ENCODE measurements around the gene RAB37.
A peak's percentile ranks its signal among the peaks of the same experiment; 100 is the strongest.

Gene RAB37

DNA sequence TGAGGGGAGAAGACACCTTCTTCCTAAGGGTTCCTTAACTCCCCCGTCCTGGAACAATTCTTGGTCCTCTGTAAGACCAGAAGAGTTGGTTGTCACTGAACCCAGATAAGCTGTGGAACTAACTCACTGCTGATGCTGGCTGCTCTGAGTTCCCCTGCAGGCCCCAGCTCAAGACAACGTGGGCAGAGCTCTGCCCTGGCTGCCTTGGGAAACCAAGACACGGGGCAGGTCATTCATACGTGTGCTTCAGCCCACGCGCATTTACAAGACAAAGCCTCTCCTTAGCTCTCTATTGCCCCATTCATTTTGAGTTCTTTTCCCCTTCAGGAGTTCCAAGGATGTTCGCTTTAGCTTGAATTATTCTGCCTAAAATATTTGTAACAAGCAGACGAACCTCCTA, 42.4 kb downstream of the RAB37 start:
- no peak for DNase-seq
- TF ChIP-seq POLR2A (IDR thresholded peaks at IDR 0.05; ENCODE audit: low read length) (no peak), GATA1 (IDR thresholded peaks at IDR 0.05; ENCODE audit: low read depth, low read length) (no peak)

- DNase-seq = no peak
- no peak for TF ChIP-seq POLR2A (IDR thresholded peaks at IDR 0.05; ENCODE audit: low read length)
- no peak for TF ChIP-seq GATA1 (IDR thresholded peaks at IDR 0.05; ENCODE audit: low read depth, low read length)
These were observed 42.9 kb downstream of the RAB37 start for GRCh38 chr17:74779948-74780400.

DNA sequence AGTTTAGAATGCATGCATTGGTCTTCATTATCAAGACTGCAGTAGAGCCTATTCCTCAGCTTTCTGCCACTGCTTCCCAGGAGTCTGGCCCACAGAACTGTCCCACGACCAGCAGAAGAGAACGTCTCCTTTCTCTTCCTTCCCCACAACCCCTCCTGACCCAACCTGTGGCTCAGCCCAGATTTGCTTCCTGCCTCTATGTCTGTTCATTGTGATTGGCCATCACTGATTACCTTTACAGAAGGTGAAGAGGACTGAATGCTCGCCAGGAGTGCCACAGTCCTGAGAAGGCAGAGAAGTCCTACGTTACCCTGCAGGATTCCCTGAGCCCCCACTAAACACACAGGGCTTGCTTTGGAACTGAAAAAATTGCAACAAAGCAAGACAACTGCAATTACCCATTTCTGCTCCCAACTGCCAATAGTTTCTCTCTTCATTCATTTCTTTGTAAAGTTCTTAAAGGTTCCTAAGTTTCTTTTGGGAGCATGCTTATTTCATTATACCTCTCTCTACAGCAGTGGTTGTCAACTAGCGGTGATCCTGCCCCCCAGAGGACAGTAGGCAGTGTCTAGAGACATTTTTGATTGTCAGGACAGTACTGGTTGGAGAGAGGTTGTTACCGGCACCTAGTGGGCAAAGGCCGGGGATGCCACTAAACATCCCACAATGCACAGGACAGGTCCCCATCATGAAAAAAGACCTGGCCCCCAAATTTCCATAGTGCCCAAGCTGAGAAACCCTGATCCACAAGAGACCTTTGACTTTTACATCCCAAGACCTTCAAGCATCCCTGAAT, 43.6 kb downstream of the RAB37 start:
- peak; percentile 57 to 62 for DNase-seq
- TF ChIP-seq POLR2A (IDR thresholded peaks at IDR 0.05; ENCODE audit: low read length) (no peak), GATA1 (IDR thresholded peaks at IDR 0.05; ENCODE audit: low read depth, low read length) (no peak)

DNA sequence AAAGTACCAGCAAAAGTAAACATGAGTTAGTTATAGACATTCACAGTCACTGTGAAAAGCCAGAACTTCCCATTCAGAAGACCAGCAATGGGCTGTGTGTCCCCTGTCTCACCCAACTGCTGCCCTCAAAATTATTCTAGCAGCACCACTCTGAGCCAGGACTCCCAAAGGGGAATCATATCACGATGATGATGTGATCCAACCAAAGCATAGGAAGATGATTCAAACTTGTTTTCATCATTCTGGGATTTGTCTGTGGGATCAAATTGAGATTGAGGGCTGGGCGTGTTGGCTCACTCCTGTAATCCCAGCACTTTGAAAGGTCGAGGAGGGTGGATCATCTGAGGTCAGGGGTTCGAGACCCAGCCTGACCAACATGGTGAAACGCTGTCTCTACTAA, 45.5 kb downstream of the RAB37 start:
- TF ChIP-seq POLR2A (IDR thresholded peaks at IDR 0.05; ENCODE audit: low read length) (no peak), GATA1 (IDR thresholded peaks at IDR 0.05; ENCODE audit: low read depth, low read length) (no peak)
- DNase-seq = no peak

- DNase-seq = no peak
- TF ChIP-seq GATA1 (IDR thresholded peaks at IDR 0.05; ENCODE audit: low read depth, low read length) (no peak), POLR2A (IDR thresholded peaks at IDR 0.05; ENCODE audit: low read length) (no peak)
These were observed 47.2 kb downstream of the RAB37 start for GRCh38 chr17:74784125-74784810.

DNA sequence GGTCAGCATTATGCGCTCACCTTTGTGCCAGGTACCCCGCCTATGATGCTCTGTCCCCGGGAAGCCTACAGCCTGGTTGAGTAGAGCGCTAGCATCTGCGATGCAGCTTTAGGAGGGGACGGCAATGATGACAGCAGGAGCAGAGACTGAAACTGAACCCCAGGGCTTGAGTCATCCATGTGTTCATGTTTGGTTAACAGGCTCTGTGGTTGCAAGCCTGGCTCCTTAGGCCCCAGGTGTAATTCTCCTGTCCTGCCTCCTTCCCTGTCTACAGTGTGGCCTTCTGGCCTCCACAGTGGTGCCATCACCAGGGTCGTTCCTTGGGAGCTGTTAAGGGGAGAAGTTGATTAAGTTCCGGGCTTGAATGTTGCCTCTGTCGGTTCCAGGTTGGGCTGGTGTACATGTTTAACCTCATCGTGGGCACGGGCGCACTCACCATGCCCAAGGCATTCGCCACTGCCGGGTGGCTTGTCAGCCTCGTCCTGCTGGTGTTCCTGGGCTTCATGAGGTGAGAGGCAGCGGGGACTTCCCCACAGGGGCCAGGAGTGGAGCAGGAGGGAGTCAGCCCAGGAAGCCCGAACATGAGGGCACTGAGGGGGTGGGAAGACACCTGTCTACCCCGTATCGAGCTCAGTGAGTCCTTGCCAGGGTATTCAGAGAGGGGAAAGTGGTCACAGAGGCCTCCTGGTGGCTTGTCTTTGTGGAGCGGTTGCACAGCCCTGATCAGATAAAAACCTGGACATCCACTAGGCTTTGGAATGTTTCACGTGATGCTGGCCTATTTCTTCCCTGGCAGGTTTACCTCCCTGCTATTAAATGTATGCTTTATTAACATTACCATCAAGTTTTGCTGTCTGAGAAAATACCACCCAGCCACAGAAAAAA, 48.3 kb downstream of the RAB37 start:
- no peak for DNase-seq
- TF ChIP-seq GATA1 (IDR thresholded peaks at IDR 0.05; ENCODE audit: low read depth, low read length) (no peak), POLR2A (IDR thresholded peaks at IDR 0.05; ENCODE audit: low read length) (no peak)

DNA sequence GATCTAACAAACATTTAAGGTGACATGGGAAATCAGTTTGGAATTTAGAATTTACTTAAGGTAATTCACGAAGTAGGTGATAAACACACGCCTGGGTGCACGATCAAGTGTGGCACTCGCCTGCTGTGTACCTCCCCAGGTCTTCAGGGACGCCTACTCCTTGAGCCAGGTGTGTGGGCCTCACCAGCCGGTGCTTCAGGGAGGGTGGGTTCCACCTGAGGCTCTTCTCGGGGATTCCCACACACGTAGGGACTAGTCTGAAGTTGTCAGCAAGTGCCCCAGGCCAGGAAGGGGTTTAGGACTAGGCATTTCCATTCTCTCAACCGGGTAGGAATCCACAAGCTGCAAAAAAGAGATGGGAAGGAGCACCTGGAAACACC, 48.9 kb downstream of the RAB37 start:
- no peak for DNase-seq
- TF ChIP-seq GATA1 (IDR thresholded peaks at IDR 0.05; ENCODE audit: low read depth, low read length) (no peak), POLR2A (IDR thresholded peaks at IDR 0.05; ENCODE audit: low read length) (no peak)

GRCh38 chr17:74786431-74787055, 49.5 kb downstream of the RAB37 start:
- DNase-seq = no peak
- TF ChIP-seq GATA1 (IDR thresholded peaks at IDR 0.05; ENCODE audit: low read depth, low read length) = no peak
- TF ChIP-seq POLR2A (IDR thresholded peaks at IDR 0.05; ENCODE audit: low read length) = no peak

GRCh38 chr17:74790161-74791058, 53.4 kb downstream of the RAB37 start:
- TF ChIP-seq GATA1 (IDR thresholded peaks at IDR 0.05; ENCODE audit: low read depth, low read length) (no peak), POLR2A (IDR thresholded peaks at IDR 0.05; ENCODE audit: low read length) (no peak)

GRCh38 chr17:74792586-74793105, 55.6 kb downstream of the RAB37 start:
- no peak for DNase-seq
- TF ChIP-seq POLR2A (IDR thresholded peaks at IDR 0.05; ENCODE audit: low read length) = no peak
- no peak for TF ChIP-seq GATA1 (IDR thresholded peaks at IDR 0.05; ENCODE audit: low read depth, low read length)

More at GRCh38 chr17:74790161-74791058, 53.4 kb downstream of the RAB37 start:
- no peak for DNase-seq

- no peak for DNase-seq
- TF ChIP-seq GATA1 (IDR thresholded peaks at IDR 0.05; ENCODE audit: low read depth, low read length) (no peak), POLR2A (IDR thresholded peaks at IDR 0.05; ENCODE audit: low read length) (no peak)
These were observed 58.4 kb downstream of the RAB37 start for GRCh38 chr17:74795327-74796020.

DNA sequence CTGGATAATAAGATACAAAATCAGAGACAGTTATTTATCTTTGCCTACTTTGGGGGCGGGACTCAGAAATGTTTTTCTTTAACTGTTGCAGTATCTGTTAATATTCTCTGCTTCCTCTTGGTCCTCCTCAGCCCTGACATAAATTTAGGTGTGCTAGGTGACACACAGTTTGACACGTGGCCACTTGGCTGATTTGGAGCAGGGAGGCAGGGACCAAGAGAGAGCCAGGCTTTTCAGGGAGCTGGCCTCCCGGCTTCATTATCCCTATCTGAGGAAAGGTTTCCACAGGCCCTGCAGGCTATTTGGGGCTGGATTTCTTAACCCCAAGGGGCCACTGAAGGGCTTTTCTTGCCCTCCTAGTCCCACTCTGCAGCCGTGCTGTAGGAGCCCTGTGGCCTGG, 59.2 kb downstream of the RAB37 start:
- DNase-seq = no peak
- TF ChIP-seq POLR2A (IDR thresholded peaks at IDR 0.05; ENCODE audit: low read length) (no peak), GATA1 (IDR thresholded peaks at IDR 0.05; ENCODE audit: low read depth, low read length) (no peak)

Measured in erythroblast (primary cell).